NCI-H1092 (cell line): ENCODE measurements around the gene TM2D1.
"Not testable (repeated sequence)": the region's sequence is repeated elsewhere in the genome, so short reads cannot be mapped to it uniquely, and the experiment has no call there.

Experiments used
- DNase-seq: peaks from one replicate; lab custom pipeline; 2025; lab: John Stamatoyannopoulos, UW

The TM2D1 gene

DNA sequence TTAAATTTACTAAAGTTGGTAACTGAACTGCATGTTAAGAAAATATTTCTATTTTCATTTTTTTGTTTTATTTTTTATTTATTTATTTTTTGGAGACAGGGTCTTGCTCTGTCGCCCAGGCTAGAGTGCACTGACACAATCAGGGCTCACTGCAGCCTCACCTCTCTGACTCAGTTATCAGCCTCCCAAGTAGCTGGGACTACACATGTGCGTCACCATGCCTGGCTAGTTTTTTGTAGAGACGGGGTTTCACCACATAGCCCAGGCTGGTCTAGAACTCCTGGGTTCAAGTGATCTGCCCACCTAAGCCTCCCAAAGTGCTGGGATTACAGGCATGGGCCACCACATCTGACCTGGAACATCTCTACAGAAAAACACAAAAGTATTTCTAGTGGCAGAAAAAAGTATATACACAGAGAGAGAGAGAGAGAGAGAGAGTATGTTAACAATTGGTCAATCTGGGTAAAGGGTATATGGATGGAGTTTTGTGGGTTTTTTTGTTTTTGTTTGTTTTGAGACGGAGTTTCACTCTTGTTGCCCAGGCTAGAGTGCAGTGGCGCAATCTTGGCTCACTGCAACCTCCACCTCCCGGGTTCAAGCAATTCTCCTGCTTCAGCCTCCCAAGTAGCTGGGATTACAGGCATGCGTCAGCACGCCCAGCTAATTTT, 5.8 kb downstream of the TM2D1 start:
- DNase-seq, result not testable (repeated sequence)

DNA sequence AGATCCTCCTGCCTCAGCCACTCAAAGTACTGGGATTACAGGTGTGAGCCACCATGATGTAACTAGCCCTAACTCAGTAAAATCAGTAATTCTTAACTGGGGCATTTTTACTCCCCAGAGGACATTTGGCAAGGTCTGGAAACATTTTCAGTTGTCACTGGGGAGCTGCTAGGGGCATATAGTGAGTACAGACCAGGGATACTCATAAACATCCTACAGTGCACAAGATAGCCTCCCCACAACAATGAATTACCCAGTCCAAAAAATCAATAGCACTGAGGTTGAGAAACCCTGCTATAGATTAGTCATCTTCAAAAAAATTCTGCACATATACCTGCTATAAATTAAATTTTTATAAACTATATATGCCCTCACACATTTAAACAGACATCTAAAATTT, 13.0 kb downstream of the TM2D1 start:
- DNase-seq, result no peak

- not testable (repeated sequence) for DNase-seq
Measured at GRCh38 chr1:61711257-61711656, 13.7 kb downstream of the TM2D1 start.

GRCh38 chr1:61709908-61710289, 15.0 kb downstream of the TM2D1 start:
- DNase-seq, result no peak

GRCh38 chr1:61708953-61709907, 15.7 kb downstream of the TM2D1 start:
- no peak for DNase-seq

DNA sequence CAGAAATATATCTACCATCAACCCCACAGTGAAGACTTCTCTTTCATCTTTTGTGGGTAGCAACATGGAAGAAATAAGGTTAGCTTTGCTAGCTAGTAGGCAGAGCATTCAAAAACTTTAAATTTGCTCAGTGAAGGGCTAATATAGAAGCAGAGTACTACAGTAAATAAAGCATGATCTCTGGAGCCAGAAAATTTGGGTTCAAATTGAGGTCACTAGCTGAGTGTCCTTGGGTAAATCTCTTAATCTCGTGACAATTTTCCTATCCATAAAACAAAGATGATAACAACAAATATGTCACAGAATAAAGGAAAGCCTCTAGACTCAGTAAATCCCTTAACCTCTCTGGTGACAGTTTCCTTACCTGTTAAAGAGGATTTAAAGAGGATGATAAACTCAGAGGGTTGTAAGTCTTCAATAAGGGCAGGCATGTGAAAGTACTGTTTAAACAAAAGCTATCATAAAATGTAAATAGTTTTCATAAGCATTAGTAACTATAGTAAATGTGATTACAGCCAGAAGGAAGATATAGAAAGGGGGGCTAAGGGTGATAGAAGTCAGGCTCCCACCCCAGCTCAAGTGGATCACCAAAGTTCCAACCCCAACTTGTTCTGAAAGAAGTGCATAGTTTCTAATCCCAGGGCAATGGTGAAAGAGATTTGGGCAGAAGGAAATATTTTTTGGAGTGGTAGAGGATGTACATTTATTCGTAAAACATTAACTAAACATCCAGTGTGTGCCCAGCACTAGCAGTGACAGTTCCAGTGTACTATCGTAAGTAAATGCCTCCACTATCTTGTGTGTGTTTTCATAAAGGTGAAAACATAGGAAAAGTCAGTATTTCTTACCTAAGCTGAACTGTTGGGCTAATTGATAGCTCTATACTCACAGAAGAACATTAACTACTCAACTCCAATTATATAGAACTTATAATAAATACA, 24.8 kb downstream of the TM2D1 start:
- DNase-seq, result no peak

DNA sequence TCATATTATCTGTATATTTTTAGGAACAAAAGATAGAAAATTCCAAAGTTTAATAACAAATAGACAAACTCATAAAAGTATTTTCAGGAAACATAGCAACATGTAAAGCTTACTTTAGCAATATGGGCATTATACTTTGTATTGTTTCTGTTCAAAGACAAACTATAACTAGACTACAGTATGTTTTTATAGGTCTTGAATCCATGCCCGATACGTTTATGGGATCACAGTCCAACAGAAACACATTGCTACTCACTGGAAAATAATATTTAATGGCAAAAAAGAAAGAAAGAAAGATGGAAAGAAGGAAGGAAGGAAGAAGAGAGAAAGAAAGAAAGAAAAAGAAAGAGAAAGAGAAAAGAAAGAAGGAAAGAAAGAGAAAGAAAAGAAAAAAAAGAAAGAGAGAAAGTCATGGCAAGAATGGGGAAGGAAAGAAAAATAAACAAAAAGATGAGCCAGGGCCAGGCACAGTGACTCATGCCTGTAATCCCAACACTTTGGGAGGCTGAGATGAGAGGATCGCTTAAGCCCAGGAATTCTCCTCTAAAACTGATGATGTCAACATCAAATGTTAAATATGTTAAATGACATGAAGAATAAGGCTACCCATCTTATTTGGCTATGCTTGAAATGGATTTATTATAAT, 32.7 kb downstream of the TM2D1 start:
- DNase-seq, result no peak

DNA sequence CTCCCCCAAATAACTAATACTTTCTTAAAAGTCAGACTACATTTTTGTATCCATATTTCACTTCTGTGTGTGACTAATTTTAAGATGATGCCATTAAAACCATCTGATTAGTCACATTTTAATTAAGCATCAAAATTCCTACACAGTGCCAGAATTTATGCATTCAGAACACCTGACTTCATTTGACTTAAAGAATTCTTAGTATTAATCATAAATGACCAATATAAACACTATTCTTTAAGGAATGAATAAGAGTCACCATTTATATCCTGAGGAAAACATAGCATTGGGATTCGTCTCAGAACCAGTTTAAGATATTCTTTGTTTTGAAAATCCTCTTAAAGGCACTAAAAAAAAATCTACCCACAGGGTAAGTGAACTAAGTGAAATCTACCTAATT, 37.0 kb downstream of the TM2D1 start:
- no peak for DNase-seq

GRCh38 chr1:61682891-61683290, 42.0 kb downstream of the TM2D1 start:
- no peak for DNase-seq

DNA sequence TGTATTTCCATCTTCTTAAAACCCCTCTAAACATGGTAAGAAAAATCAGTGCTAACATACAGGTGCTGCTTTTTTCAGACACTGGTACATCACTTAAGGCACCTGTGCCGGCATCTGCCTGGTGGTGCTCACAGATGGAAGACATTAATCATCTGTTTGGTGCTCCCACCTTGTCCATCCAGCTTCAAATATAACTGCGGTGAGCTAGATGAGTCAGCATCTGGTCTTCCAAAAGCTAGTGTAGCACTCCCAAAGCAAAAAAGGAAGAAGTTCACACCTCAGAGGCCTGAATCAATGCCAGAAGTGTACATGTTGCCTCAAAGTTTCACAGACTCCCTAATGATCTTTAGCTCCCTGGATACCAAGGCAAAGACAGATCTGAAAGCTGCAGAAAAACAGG, 44.4 kb downstream of the TM2D1 start:
- DNase-seq, result no peak

GRCh38 chr1:61676881-61677280, 48.1 kb downstream of the TM2D1 start:
- DNase-seq, result not testable (repeated sequence)

GRCh38 chr1:61674221-61674620, 50.7 kb downstream of the TM2D1 start:
- no peak for DNase-seq

DNA sequence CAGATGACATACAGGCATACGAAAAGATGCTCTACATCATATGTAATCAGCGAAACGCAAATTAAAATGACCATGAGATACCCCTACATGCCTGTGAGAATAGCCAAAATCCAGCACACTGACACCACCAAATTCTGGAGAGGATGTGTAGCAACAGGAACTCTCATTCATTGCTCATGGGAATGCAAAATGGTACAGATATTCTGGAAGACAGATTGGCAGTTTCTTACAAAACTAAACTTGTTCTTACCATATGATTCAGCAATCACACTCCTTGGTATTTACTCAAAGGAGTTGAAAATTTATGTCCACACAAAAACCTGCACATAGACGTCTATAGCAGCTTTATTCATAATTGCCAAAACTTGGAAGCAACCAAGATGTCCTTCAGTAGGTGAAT, 52.6 kb downstream of the TM2D1 start:
- DNase-seq, result no peak

DNA sequence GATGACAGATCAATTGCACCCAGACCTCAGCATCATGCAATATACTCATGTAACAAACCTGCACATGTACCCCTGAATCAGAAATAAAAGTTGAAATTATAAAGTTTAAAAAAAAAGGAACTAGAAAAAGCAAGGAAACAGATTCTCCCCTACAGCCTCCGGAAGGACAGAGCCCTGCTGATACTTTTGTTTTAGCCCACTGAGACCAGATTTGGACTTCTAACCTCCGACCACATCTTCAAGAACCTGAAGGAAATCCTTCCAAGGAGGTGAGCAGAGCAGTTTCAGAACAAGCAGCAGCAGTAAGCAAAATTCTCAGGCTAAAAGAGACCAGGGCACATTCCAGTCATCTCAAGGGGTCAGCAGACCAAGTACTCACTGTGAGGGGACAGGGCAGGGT, 54.5 kb downstream of the TM2D1 start:
- DNase-seq, result no peak

DNA sequence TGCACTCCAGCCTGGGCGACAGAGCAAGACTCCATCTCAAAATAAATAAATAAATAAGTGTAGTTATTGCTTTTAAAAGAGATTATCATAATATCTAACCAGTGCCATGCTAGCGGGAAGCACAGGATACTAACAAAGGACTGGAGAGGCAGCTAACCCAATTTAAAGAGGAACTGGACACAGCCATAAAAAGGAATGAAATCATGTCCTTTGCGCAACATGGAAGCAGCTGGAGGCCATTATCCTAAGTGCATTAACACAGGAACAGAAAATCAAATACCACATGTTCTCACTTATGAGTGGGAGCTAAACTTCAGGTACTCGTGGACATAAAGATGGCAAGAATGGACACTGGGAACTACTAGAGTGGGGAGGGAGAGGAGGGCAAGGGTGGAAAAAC, 54.9 kb downstream of the TM2D1 start:
- no peak for DNase-seq

DNA sequence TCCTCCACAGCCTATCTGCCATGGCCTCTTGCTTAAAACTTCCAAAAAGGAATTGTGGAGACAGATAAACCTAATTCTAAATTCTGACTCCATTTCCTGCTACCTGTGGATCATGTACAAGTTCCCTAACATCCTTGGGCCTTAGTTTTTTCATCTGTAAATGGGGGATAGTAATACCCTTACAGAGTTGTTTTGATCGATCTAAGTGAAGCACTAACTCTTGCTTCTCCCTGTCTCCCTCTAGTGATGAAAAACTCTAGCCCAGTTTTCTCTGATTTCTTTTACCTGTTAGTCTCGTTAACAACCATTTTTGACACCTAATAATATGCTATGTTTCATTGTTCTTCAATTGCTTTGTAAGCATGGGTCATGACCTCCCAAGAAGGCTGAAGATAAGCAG, 65.9 kb downstream of the TM2D1 start:
- no peak for DNase-seq

- DNase-seq, result no peak
Measured at GRCh38 chr1:61655453-61655852, 69.5 kb downstream of the TM2D1 start.

DNA sequence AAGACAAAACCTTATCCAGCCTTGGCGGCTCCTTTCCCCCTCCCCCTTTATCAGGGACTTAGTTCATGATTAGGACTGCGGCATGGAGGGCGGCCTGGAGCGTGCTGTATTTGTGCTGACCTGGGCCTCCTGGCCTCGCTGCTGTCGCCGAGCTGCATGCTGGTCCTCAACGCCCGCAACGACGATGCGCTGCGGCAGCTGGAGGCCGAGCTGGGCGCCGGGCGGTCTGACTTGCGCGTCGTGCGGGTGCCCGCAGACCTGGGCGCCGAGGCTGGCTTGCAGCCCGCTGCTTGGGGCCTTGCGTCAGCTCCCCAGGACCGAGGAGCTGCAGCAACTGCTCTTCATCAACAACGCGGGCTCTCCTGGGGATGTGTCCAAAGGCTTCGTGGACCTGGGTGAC, 70.9 kb downstream of the TM2D1 start:
- no peak for DNase-seq

DNA sequence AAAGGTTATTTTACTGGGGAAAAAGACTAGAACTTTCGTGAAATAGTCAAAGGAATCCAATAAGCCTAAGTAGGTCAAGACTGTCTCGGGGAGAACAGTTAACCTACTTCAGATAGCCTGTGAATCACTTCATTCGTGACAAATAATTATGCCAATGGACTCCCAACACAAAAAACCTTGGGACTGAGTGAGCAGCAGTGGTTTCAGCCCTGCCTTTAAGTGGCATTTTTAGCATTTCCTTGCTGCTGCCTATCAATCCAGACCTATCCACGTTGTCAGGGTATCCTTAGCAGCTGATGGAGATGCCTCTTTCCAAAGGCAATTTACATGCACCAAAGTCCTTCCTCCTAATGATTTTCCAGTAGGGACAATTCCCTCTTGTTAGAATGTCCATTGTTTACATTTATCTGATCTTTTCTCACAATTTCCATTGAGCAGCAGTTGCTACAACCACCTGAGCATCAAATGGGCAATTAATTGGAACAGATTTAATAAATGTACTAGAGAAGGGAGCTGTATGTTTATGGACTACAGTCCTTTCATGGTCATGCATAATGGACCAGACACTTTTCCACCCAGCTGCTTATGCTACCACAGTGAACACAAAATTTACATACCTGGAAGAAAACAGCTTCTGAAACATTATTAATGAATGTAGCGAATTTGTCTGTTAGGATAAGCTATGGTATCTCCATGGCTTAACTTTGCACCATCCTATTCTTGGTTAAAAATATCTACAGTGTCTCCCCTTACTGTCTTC, 75.8 kb downstream of the TM2D1 start:
- DNase-seq, result no peak

DNA sequence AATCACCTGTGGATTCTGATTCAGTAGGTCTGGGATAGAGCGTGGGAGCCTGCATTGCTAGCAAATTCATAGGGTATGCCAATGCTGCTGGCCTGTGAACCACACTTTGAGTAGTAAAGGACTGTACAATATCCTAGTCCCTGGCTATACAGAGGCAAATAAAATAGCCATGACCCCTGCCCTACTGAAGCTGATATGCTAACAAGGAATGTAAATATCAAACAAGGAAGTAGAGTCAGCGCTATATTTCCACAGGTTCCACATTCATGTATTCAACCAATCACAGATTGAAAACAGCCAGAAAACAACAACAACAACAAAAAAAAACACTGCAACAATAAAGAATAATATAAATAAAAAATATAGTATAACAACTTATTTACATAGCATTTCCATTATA, 77.8 kb downstream of the TM2D1 start:
- no peak for DNase-seq

DNA sequence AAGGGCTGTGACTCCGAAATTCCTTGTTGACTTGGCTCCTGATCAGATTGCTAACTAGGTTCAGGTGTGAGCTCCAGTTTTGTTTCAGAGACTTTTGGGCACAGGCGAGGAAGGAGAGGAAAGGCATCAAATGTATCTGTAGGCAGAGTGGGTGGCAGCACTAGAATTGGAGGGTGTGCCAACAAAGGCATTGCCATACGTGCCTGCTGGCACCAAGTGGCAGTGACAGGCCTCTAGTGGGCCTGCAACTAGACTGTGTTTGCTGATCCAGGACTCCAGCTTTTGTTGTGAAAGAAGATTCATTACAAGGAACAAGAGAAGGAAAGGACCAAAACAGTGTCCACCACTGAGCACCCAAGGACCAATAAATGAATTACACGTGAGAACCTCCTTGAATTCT, 79.5 kb downstream of the TM2D1 start:
- DNase-seq, result no peak
